Muscle of arm (tissue), 12 donors: Measurements from ENCODE around the gene OSBPL6. TPM values are rescaled to one million over a fixed set of nuclear protein-coding genes. Genes with fewer than 3 reads are reported as not detected.

Experiments
- DNase-seq: peaks from one replicate; pipeline ENCODE4 v3.0.0-alpha.2; 2013
- polyA plus RNA-seq, 12 donors: library from polyadenylated mRNA; unstranded; fragments of 120-200 nt; gene quantifications; one replicate each; pipeline ENCODE4 v1.2.1, GENCODE V29; 2013; ENCODE audit not compliant: insufficient read length in 12 of 12

The OSBPL6 gene
- polyA plus RNA-seq, 12 donors, result 2.2 to 9.8 (median 7.6) TPM; not detected in 1

DNA sequence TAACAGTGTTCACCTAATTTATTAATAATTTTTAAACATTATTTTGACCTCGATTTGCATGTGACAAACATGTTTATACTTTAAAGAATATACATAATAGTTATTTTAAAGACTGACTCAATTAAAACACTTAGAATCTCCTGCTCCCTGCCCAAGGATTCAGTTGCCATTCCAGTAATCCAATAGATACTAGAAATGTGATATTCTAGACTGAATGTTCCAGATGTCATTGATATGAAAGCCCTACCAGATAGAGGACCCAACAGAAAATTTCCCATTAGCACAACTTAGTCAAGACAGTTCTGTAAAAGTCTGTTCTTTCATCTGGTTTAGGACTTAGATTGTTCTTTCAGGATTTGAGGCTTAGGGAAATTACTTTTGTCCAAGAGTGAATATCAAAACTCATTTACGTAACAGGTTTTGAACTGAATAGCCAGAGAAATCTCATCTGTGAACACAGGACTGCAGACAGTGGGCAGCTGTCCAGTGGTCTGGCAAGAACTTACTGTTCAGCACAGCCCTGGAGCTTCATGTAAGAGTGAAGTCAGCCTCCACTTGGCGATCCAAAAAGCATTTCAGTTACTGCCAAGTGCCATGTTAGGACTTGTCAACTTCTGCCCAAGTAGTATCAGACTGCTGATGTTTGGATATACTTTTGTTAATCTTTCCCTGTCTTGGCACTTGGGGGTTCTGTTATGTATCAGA is 77.5 kb downstream of the OSBPL6 start:
- DNase-seq, result peak; percentile 80

DNA sequence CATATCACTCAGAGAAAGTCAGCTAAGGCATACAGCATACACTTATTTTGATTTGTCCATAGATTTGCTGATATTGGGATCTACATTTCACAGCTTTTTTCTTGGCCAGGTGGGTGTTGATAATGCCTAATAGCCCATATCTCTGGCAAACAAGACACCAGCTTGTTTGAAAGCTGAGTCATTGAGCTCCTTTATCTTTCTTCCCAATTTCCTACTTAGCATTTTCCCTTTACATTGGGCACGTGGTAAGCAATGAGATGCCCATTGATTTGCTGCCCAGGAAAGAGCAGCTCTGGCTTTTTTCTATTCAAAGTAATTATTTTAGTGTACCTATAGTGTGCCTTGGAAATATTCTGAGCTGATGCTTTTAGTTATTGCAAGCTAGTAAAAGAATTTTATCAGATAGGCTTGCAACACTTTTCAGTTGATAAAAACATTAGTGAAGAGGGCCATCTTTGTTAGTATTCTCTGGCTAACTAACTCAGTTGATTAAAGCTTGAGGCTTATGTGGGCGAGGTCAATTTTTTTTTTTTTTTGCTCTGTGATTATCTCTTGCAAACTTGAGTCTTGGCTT is 79.6 kb downstream of the OSBPL6 start:
- DNase-seq, result no peak

DNA sequence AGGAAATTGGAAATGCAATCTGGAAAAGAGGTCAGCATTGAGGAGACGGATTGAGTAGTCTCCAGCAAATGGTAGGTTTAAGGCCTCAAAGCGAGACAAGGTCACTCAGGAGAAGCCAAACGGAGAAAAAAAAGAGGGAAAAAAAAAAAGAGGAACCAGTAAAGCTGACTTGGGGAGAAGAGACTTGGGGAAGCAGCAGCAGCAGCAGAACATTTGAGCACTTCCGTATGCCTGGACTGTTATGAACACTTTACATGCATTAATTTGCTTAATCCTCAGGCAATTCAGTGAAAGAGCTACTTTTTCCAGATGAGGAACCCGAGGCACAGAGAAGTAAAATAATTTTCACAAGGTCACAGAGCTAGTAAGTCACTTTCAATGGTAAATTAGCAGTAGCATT is 81.3 kb downstream of the OSBPL6 start:
- no peak for DNase-seq

DNA sequence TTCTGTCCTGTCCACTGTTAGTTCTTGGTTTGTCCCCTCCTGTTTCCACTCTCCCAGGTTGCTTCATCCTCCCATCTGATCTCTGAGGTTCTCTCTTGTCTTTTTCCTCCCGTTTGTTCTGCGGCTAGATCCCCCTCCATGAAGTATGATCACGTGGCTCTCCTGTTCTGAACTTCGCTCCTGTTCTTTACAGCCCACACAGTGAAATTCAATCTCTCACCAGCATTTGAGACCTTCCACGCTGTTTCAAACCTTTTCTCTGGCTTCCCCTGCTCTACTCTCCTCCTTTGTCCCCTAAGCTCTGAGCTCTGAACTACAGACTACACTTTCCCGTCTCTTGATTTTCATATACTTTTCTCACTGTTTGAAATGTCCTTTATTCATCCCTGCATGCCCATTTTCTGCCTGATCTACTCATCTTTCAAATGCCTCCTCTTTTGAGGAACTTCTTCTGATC is 83.5 kb downstream of the OSBPL6 start:
- DNase-seq, result no peak

DNA sequence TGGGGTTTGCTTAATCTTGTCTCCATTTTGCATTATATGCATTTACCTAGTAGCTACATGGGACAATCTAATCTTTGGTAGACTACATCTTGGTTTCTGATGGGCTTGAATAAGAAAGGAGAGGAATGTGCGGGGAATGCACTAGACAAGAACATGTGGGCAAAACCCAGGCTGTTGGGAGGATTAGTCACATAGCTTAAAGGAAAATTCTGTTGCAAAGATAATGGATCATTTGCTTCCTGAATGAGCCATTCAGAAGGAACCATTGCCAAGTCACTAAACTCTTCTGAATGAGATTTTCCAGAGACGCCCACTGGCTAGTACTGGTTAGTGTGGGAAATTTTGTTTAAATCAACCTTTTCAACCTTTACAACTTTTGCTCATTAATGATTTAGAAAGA is 84.8 kb downstream of the OSBPL6 start:
- DNase-seq, result no peak

DNA sequence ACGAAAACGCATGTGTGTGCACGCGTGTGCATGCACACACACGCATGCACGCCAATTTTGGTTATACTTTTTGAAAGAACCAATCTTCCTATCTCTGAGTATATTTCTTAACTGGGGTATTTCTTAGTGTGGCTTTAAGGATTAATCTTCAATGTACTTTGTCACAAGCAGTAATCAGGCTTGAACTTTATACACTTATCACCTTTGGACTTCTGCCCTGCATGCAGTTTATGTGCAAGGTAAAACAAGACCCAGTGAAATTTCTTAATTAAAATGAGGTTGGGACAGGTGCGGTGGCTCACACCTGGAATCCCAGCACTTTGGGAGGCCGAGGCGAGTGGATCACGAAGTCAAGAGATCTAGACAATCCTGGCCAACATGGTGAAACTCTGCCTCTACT is 85.3 kb downstream of the OSBPL6 start:
- no peak for DNase-seq

DNA sequence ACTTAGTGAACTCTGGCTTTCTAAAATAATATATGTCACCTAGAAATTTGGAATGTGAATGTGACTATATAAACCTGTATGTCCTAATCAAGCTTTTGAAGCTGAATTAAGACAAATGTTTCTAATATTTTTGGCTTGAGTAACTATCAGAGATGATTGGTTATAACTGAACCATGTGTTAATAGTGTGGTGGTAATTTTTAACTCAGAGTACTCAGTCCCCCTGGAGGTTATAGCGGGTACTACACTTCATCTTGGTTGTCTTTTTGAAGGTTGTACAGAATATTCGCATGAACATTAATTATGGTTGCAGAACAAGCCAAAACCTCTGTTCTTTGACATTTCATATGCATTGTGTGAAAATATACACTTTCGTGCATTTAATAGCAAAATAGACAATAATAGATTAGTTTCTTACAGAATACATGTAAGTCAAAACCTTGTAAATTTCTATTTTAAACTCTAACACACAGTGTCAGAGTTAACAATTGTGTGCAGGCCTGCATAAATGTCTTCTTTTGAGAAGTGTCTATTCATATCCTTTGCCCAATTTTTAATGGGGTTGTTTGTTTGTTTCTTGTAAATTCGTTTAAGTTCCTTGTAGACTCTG is 86.0 kb downstream of the OSBPL6 start:
- no peak for DNase-seq

DNA sequence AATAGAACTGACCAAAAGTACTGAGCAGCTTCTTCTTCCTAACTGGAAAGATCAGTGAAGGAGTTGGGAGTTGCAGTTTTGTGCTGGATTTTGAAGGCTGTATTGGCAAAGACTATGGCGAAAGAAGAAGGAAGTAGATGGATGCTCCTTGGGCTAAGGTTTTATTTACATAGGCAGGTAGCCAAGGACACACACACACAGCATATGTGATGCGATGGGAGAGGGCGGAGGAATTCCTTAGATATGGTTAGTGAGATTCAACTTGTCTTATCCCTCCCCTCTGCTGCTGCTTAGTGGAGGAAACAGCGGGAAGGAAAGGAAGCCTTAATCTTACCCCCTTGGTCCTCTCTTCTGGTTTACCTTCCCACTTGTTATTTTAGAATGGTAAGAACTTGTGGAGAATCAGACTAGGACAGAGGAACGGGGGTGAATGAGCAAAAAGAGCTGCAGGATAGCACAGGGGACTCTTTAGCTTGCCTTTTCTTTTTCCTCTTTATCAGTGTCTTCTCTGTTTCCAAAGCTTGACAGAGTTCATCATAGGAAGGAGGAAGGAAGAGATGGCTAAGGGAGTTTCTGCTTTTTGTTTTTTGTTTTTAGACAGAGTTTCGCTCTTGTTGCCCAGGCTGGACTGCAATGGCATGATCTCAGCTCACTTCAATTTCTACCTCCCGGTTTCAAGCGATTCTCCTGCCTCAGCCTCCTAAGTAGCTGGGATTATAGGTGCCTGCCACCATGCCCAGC is 87.9 kb downstream of the OSBPL6 start:
- no peak for DNase-seq

DNA sequence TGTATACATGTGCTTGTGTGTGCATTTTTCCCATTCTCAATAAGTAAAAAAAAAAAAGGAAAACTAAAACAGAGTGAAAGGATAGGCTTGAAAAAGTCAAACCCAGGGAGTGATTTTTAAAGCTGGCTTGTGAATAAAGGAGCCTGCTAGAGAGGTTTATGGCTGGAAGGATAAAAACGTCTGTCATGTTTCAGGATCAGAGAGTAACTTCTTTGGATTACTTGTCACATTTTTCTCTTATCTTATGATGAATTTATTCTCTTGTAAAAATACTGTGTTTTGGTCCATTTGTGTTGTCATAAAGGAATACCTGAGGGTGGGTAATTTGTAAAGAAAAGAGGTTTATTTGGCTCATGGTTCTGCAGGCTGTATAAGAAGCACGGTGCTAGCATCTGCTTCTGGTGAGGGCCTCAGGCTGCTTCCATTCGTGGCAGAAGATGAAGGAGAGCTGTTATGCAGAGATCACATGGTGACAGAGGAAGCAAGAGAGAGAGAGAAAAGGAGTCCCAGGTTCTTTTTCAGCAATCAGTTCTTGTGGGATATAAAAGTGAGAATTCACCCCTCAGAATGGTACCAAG is 89.1 kb downstream of the OSBPL6 start:
- DNase-seq, result no peak

DNA sequence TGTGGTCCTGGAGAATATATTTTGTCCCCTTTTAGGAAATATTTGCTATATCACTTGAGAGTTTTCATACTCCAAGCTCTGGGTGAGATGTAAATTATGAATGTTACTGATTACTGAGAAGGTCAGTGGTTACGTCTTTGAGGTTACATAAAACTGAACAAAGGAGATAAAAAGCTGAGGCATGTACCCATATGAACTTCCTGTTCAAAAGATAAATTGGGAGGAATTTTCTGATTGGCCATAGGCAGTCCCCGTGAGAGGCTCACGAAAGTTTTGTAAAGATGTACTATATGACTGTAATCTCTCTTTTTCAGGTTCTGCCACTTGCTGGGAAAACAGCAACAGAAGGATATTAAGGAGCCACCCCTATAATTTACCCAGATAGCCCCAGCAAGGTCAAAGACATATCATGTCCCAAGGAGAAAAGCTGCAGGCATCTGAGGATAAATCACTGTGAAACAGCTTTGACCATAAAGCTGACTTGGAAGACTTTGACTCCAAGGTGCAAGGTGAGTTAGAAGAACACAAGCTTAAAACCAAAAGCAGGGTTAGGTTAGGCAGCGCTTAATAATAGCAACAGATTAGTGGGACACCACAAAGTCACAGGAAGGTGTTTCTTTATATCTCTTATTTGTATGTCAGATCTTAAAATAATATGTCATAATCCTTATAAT is 90.4 kb downstream of the OSBPL6 start:
- DNase-seq, result no peak

DNA sequence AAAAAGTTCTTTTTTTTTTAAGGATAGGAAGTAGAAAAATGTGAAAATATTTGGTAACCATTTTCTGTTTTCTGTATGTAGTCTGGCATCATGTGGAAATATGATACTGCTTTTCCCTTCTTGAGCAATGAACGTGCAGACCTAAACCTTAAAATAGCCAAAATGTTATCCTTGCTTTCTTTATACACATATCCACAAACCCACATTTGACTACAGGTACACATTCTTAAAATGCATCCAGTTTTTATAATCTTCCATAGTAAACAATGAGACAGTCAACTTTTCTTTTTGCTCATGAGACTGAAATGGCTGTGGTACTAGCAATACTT is 90.9 kb downstream of the OSBPL6 start:
- no peak for DNase-seq

DNA sequence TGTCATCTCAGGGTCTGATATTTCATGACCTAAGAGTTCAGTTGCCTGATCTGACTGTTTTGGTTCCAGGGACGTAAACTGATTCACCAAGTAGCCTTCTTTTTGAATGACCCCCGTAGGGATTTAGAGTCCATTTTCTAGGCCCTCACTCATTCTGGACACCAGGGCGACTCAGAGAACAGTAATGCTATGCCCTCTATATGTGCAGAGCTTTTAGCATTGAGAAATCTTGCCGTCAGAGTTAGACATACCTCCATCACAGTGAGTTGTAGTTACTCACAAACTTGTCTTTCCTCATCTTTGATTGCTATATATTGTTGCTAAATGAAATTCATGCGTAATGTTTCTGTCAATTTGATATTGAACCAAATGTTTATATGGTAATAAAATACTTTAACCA is 92.3 kb downstream of the OSBPL6 start:
- DNase-seq, result no peak

DNA sequence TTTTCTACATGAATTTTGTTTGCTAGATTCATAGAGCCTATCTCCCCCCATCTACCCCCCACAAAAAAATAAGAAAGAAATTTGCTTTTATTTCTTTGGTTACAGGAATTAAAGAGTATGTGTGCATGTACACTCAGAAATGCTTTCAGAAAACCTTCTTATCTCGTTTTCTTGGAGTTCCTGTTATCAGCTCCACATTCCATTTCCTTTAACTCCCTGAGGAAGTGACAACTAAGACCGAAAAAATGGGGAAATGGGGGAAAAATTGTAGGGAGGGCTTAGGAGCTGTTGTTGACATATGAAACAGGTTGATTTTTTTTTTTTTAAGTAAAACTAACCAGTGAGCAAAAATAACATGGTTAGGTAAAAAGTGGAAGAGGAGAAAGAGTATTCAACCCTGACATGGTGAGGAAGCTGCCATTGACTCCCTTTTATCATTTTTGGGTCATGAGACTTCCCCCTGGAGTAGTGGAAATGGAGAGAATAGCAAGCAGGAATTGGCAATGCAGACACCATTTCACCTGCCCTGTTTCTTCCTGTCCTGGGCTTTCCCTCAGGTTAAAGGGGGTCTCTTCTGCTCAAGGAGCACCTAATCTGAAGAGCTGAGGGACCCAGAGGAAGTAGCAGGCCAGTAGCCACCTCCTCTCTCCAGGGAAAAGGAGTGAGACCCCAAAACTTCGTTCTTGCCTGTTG is 93.5 kb downstream of the OSBPL6 start:
- DNase-seq, result no peak

DNA sequence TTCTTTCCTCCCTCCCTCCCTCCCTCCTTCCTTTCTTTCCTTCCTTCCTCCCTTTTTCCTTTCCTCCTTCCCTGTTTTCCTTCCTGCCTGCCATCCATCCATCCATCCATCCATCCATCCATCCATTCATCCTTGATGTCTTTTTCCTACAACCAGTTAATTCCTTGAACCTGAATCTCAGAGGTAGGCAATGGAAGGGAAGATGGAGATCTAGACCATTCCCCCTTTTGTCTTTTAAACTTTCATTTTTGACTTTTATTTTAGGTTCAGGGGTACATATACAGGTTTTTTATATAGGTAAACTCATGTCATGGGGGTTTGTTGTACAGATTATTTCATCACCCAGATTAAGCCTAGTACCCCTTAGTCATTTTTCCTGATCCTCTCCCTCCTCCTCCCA is 97.4 kb downstream of the OSBPL6 start:
- no peak for DNase-seq

DNA sequence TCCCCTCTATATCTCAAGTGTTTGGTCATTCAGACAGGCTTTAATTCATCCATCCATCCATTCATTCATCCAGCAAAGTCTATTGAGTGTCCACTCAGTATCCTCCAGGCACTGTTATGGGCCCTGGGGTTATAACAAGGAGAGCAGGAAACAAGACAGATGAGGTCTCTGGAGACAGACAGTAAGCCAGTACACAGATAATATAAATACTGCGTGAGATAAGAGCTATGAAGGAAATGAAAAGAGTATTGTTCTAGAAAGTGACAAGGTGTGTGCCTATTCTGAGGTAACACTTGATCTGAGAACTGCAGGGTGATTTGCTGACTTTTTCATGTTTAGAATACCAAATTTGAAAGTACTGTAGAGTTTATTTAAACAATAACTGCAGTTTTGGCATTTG is 98.3 kb downstream of the OSBPL6 start:
- DNase-seq, result no peak

DNA sequence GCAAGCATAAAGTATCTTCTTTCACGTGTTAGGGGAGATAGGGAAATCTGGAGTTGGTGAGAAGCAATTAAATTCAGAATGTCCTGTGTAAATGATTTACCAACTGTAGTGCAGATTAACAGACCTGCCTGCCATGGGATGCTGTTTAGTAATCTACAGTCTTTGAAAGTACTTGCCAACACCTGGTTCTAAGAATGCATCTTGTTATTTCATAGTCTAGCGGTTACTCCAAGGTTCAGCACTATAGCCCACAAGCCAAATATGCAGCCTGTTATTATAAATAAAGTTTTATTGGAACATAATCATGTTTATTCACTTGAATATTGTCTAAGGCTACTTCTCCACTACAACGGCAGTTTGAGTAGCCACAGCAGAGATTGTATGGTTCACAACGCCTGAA is 100.8 kb downstream of the OSBPL6 start:
- DNase-seq, result no peak

DNA sequence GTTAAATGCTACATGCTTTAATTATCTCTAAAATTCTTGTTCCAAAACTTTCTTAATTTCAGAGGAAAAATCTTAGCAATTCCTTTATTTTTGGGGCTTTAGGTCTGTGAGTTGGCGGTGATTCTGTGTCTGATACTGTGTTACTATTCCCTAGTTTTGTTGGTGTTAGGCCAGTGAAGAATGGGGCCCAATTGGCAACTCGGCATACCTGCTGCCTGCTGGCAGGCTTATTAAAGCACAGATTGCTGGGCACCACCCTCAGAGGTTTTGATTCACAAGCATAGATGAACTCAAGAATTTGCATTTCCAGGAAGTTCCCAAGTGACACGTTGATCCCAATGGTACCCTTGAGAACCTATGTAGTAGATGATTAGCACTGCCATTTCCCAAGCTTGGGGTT is 101.6 kb downstream of the OSBPL6 start:
- DNase-seq, result no peak

DNA sequence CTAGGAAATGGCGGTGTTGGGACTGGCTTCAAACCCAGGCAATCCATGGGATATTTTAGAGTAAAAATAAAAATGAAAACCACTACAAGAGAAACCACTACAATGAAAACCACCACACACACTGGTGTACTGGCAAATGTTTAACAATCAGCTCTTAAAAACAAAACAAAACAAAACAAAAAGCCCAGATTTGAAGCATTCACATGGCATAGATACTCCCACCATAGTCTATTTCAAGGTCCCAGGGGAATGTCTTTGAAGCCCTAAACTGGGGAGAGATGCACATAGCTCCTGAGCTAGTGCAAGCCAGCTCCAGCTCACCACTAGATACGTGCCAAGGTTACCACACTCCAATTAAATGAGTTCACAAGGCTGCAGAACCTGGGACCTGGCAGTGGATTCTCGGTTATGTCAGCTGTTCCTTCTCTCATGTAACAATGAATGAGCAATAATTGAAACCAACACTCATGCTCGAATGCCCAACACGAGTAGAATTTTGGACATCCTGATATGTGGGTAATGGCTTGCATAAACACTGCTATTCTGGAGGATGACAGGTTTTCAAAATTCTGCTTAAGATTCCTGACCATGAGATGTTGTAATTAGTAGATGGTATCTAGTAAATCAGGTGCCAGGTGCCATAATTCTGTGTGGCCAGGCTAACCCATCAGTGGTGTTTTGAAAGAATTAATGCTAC is 102.2 kb downstream of the OSBPL6 start:
- no peak for DNase-seq

DNA sequence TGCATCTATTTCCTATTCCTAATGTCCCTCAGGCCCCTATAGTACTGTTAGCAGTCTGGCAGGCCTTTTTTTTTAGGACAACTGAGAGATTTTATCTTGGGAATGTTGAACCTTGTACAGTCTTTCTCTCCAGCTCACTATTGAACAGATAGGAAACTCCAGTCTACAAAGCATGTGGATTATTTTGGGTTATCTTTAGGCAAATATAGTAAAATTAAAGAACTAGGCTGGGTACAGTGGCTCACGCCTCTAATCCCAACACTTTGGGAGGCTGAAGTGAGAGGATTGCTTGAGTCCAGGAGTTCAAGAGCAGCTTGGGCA is 102.7 kb downstream of the OSBPL6 start:
- DNase-seq, result no peak

DNA sequence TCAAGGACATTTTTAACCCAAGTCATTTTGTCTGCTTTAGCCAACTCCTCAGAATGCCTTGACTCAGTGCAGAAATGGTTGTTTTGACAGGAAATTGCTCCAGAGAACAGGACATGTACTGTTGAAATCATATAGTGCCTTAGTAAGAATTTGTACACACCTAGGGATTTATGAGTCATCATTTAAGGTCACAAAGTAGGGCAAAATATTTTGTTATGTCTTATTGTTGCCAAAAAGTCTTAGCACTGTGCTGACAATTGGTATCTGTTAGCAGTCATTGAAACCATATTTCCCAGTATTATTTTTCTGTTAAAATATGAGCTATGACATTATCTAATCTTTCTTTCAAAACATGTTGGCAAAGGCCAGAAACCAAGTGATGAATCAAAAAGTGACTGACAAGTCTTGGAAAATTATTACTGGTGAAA is 104.5 kb downstream of the OSBPL6 start:
- DNase-seq, result no peak
